Smooth muscle cell (in vitro differentiated cells): ENCODE measurements around the gene TRPV4. TPM values are rescaled to one million over a fixed set of nuclear protein-coding genes. Genes with fewer than 3 reads are reported as not detected.

Source experiments
- DNase-seq: peaks from one replicate; lab custom pipeline; 2025; ENCODE audit not compliant: unreplicated experiment; lab: John Stamatoyannopoulos, UW
- H2AFZ ChIP-seq: fragments of 200-600 bp; sonication (generic); 2 replicates; pipeline ENCODE4 v1.6.0; 2016; ENCODE audit warnings: antibody characterized with exemption, low read depth, mild to moderate bottlenecking
- H3F3A ChIP-seq: fragments of 200-600 bp; sonication (generic); 2 replicates; pipeline ENCODE4 v1.6.0; 2017; ENCODE audit warnings: antibody characterized with exemption, low read depth
- H3K27ac ChIP-seq: fragments of 200-600 bp; sonication (generic); 2 replicates; pipeline ENCODE4 v1.5.1; 2016; ENCODE audit warnings: low read depth, mild to moderate bottlenecking
- H3K27me3 ChIP-seq: fragments of 200-600 bp; sonication (generic); 2 replicates; pipeline ENCODE4 v1.6.1; 2016; ENCODE audit warnings: low read depth, mild to moderate bottlenecking
- H3K36me3 ChIP-seq: fragments of 200-600 bp; sonication (generic); 2 replicates; pipeline ENCODE4 v1.5.1; 2016; ENCODE audit warnings: low read depth
- H3K4me1 ChIP-seq: fragments of 200-600 bp; sonication (generic); 2 replicates; pipeline ENCODE4 v1.5.1; 2016; ENCODE audit warnings: low read depth
- H3K4me2 ChIP-seq: fragments of 200-600 bp; sonication (generic); 2 replicates; pipeline ENCODE4 v1.6.0; 2016; ENCODE audit warnings: mild to moderate bottlenecking
- H3K4me3 ChIP-seq: fragments of 200-600 bp; sonication (generic); 2 replicates; pipeline ENCODE4 v1.5.1; 2016; ENCODE audit warnings: mild to moderate bottlenecking
- H3K79me2 ChIP-seq: fragments of 200-600 bp; sonication (generic); 2 replicates; pipeline ENCODE4 v1.6.0; 2016; ENCODE audit warnings: low read depth, mild to moderate bottlenecking
- H3K9ac ChIP-seq: fragments of 200-600 bp; sonication (generic); 2 replicates; pipeline ENCODE4 v1.6.0; 2016; ENCODE audit warnings: low read depth
- H3K9me3 ChIP-seq: fragments of 200-600 bp; sonication (generic); replicated peaks from 2 replicates; pipeline ENCODE4 v1.5.1; 2016; ENCODE audit warnings: low read depth
- H4K20me1 ChIP-seq: fragments of 200-600 bp; sonication (generic); 2 replicates; pipeline ENCODE4 v1.6.0; 2016; ENCODE audit warnings: low read depth
- CTCF ChIP-seq: fragments of 200-600 bp; sonication (generic); IDR thresholded peaks from 2 replicates; pipeline ENCODE4 v1.5.1; 2017; ENCODE audit warnings: borderline replicate concordance, mild to moderate bottlenecking, antibody characterized with exemption; ENCODE audit not compliant: insufficient read depth, poor library complexity, severe bottlenecking
- WGBS: methylation state at CpG from one replicate; pipeline ENCODE4 v1.1.7; 2016; ENCODE audit warnings: low lambda C conversion rate; 5-methylcytosine and 5-hydroxymethylcytosine counted together
- polyA plus RNA-seq: library from polyadenylated mRNA; unstranded; fragments of >200 nt; fragmentation: Nextera tagmentation; extraction: Ambion mirVana; gene quantifications from 2 replicates; pipeline ENCODE4 v1.2.1, GENCODE V29; 2016
- total RNA-seq: library from RNA; depleted of rRNA; stranded (reverse); fragments of >200 nt; gene quantifications from 2 replicates; pipeline ENCODE4 v1.2.3, GENCODE V29; 2014

TRPV4 gene
- total and polyA plus RNA-seq, 2 experiments from 2014 or later, result 1.5 to 1.9 TPM

GRCh38 chr12:109873653-109874052 is 40.5 kb upstream of the TRPV4 start:
- H3K9me3 ChIP-seq, result no peaks in the 10 kb centered on the region
- no peak for DNase-seq
- peaks cover 24% of the 10 kb centered on the region for H3K79me2 ChIP-seq
- no peak overlapping the region for H3K27ac ChIP-seq
- no peak for TF ChIP-seq CTCF
- no peak overlapping the region for H3K4me2 ChIP-seq
- H3K9ac ChIP-seq, result no peak overlapping the region
- no peaks in the 10 kb centered on the region for H3K27me3 ChIP-seq
- no peak overlapping the region for H2AFZ ChIP-seq
- 95% methylated on average over 6 of the region's 6 CpGs for WGBS
- peaks cover 6% of the 10 kb centered on the region for H3K4me1 ChIP-seq
- no peaks in the 10 kb centered on the region for H3F3A ChIP-seq
- H3K4me3 ChIP-seq, result no peak overlapping the region
- peaks cover 96% of the 10 kb centered on the region for H4K20me1 ChIP-seq
- H3K36me3 ChIP-seq, result no peaks in the 10 kb centered on the region

GRCh38 chr12:109871668-109872314 is 38.6 kb upstream of the TRPV4 start:
- Histone ChIP-seq H3K27me3 (no peaks in the 10 kb centered on the region), H3K9ac (no peak overlapping the region), H3F3A (no peaks in the 10 kb centered on the region), H2AFZ (no peak overlapping the region), H3K27ac (no peak overlapping the region), H3K4me1 (no peaks in the 10 kb centered on the region), H3K79me2 (peaks cover 11% of the 10 kb centered on the region), H3K9me3 (no peaks in the 10 kb centered on the region), H4K20me1 (peaks cover 94% of the 10 kb centered on the region), H3K4me3 (no peak overlapping the region), H3K4me2 (no peak overlapping the region), H3K36me3 (no peaks in the 10 kb centered on the region)
- WGBS, result 72% methylated on average over 7 of the region's 7 CpGs
- DNase-seq, result no peak
- no peak for TF ChIP-seq CTCF

- H3K9me3 ChIP-seq, result no peaks in the 10 kb centered on the region
- no peaks in the 10 kb centered on the region for H3K27me3 ChIP-seq
- H3K36me3 ChIP-seq, result no peaks in the 10 kb centered on the region
- no peaks in the 10 kb centered on the region for H3F3A ChIP-seq
- H3K79me2 ChIP-seq, result peaks cover 6% of the 10 kb centered on the region
- H3K4me1 ChIP-seq, result no peaks in the 10 kb centered on the region
- peaks cover 92% of the 10 kb centered on the region for H4K20me1 ChIP-seq
- no peak for TF ChIP-seq CTCF
- H3K4me3 ChIP-seq, result no peak overlapping the region
- no peak for DNase-seq
- no peak overlapping the region for H3K9ac ChIP-seq
- H3K4me2 ChIP-seq, result no peak overlapping the region
- no peak overlapping the region for H3K27ac ChIP-seq
- WGBS, result 43% methylated on average over 2 of the region's 2 CpGs
- H2AFZ ChIP-seq, result no peak overlapping the region
These were observed 37.5 kb upstream of the TRPV4 start for GRCh38 chr12:109870648-109871047.
